IPS-NIHi11 (cell line): Measurements from ENCODE around the gene SOX14.

Experiments used
- DNase-seq: peaks from one replicate; pipeline ENCODE4 v3.0.0; 2012; ENCODE audit warnings: mixed read lengths, low spot score

SOX14 gene

DNA sequence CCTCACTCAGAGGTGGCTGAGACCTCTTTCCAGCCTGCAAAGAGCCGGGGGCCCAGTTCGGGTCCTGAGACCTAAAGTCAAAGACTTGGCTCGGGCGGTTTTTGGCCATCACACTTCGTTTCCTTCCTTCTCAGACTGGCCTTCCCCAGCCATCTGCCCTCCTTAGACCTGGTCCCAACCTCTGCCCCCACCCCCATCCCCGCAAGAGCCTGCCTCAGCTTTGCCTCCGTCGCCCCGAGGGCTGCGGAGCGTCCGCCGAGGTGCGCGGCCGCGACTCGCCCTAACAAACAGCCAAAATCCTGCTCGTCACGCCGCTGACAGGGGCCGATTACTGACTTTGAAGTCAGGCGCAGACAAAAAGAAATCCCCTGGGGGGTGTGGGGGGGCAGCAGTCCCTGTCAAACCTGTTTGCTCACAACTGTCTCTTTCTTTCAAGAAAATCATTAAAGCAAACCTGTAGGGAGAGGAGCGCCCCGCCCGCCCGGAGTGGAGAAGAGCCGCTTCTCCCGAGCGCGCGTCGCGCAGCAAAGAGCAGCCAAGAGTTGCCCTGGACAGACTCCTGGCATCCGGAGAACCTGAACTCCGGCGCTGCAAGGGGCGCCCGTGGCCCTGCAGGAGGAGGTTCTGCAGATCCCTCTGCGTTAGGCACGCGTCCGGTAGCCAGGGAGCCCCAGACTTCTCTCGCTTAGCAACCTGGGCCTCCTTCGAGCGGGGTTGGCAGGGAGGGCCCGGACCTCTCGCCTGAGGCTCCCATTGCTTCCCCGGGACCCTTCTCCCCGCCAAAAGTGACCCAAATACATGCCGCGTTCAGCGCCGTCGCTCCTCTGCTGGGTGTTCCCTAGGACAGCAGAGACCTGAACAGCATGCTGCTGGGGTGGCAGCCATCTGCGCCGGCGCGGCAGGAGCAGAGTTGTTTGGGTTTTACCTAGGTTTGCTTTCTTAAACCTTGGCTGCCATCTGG, 4.5 kb downstream of the SOX14 start:
- no peak for DNase-seq

DNA sequence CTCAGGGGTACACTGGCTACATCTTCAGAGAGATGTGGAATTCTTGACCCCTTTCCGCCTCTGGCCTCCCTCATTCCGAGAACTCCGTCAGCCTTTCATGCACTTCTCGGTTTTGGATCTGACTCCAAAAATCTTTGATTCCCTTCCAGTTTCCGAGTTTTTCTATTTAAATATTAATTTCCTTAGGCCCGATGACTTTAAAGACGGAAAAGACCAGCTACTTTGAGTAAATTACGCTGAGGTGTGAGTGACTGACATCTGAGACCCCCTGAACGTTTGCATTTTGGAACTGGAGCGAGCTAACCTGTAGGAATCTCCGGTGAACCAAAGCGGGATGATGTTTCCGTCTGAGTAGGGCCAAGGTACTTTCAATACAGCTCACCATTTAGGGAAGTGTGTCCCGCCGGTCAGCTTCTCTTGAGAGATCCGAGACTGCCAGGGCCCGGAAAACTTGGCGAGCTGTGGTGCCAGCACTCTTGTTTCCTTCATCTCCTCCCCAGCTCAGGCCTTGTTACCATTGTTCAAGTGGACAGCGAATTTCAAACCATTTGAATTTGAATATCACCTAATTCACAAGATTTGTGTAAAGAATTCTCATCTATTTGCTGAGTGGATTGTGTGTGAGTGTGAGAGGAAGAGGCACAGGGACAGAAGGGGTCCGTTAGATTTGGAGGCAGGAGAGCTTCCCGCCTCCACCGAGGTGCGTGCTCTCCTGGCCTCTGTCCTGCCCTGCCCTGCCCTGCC, 5.4 kb downstream of the SOX14 start:
- no peak for DNase-seq

GRCh38 chr3:137770066-137770834, 6.1 kb downstream of the SOX14 start:
- DNase-seq = no peak

DNA sequence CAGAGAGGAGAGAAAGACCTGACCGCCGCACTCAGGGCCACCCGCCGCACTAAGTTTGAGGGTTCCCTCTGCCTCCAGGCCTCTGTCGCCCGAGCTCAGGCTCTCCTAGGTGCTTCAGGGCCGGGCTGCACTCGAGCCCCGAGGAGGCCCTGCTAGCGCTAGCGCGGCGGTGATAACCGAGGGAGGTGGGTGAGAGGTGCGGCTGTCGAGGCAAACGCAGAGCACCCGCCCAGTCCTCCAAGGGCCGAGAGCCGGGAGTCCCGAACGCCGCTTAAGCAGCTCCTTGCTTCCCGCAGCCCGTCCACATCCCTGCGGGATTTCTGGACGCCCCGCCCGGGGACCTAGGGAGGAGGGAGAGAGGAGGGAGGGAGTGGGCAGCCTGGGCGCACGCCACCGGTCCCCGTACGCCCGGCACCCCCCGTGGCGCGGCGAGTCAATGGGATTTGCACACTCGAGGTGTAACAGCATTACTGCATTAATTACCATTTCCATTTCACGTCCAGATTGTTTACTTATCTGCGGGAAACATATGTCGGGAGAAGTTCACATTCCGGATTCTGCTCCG, 6.8 kb downstream of the SOX14 start:
- DNase-seq = no peak

- no peak for DNase-seq
Observed at GRCh38 chr3:137771401-137772213, 7.5 kb downstream of the SOX14 start.

- DNase-seq = no peak
Observed at GRCh38 chr3:137772214-137772955, 8.3 kb downstream of the SOX14 start.

DNA sequence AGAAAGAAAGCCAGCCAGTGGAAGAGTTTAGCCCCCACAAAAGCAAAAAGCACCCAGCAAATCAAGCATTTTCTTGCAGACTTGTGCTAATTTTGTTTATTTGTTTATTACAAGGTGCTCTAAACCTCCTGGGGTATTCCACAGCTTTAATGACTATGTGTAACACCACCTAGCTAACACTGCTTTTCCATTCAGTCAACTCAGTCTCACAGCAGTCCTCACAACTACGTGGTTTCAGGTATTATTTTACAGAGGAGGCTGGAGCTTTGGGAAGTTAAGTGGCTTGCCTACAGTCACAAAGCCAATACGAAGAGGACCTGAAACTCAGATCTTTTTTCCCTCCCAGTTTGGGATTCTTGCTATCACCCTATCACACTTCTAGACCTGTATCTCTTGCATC, 14.8 kb downstream of the SOX14 start:
- DNase-seq = no peak

DNA sequence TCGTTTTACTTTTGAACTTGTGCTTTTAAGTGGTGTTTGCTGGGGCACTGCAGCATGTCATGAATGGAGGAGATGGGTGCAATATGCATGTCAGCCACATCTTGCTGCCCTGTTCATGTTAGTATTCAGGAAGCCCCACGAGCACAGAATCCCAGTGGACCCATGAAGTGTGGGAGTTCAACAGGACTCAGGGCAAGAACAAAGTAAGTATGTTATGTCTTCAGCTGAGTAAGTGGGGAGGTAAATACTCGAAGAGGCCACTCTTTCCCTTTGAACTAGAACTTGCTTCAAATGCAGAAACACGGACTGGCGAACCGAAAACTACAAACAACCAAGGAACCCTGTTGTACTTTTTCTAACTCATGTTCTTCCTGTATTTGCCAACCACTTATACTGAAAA, 23.4 kb downstream of the SOX14 start:
- no peak for DNase-seq

DNA sequence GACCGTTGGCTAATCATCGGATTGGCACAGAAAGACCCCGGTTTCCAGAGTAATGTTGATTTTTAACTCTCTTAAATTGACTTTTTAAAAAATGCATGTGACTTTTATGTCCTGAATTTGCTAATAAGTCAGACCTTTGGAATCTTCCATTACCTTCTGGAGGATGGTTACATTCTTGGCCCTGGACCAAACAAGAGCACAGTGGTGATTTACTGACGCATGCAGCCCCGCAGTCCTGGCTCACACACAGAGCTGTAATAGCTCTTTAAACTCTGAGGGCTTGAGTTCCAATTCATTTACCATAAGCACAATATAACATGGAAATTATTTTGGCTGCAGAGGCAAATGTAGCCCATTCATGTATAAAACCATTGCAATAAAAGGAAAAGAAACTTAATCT, 25.1 kb downstream of the SOX14 start:
- no peak for DNase-seq

DNA sequence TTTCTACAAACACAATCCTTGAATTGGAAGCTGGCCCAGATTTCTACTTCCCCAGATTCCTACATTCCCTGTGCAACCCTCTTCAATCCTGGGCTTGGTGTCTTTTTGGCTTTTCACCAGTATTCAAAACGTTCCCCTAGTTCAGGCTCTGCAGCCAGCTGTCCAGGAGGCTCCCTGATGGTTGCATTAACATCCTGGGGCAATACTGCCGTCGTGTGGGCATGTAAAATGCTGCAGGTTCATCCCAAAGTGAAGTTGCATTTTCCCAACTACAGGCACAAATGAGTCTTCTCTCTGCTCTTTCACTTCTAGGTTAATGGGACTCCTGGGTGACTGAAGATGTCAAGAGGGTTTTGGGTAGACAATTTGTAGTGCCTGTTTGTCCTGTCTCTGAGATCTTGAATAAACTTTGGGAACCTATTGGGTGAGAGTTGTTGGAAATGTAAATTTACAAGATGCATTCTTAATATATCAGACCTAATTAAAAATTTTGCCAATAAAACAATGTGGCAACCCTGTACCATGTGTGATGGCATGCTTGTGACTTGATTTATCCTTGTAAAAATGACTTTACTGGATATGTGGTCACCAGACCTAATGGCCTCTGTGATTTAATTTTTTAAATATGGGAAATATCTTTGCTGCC, 28.6 kb downstream of the SOX14 start:
- peak; percentile 65 for DNase-seq

DNA sequence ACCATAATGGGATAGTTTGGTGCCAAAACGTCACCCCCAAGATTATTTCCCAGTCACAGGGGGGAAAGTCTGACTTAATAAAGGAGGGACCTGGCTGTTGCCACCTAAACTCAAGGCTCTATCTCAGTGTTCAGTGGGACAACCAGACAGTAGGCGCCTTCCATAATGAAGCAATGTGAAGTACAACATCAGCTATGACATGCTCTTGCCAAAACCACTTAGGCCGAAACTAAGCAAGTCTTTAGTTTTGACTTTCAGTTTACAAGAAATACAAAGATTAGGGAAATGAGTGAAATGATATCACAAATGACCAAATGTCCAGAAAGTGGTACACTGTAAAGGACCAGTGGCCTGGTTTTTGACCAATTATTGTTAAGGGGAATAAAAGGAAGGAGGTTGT, 32.9 kb downstream of the SOX14 start:
- no peak for DNase-seq

DNA sequence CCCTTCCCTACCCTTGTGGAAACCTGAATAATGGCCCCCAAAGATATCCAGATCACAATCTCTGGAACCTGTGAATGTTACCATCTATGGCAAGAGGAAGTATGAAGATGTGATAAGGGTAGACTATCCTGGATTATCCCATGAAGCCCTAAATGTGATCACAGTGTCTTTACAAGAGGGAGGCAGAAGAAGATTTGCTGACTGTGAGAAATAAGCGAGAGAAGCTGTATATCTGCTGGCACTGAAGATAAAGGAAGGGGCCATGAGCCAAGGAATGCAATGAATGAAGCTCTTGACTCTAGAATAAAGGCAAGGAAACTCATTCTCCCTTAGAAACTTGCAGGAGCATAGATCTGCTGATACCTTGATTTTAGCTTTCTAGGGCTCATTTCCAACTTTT, 39.1 kb downstream of the SOX14 start:
- no peak for DNase-seq

DNA sequence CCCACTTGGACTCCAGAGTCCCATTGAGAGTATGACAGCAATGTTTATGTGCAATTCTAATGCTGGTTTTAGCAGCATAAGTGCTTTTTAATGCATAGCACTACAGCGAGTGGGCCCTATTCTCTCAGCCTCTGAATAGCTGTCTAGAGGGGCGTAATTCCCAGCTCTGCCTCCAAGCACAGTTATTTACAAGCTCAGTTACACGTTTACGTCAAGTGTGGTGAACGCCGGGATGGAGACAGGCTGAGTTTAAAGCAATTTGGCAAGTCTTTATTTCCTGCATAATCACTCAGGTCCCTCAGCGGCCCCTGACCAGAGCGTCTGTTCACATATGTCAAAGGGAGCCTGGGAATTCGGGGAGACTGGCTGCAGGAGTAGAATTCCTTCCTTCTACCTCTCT, 43.9 kb downstream of the SOX14 start:
- no peak for DNase-seq

DNA sequence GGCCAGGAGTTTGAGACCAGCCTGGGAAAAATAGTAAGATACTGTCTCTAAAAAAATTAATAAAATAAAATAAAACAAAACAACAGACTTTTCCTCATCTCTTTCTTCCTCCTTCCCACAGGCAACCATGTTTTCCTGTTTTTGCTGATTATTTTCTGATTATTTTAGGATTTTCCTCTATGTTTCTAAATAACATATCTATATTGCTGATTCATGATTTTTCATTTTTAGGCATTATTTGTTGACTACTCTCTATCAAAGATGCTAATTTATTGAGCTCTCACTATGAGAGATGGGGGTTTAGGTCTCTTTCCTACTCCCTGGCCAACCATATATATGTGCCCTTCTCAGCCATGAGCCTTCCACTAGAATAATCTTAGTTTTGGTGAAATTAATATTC, 45.4 kb downstream of the SOX14 start:
- DNase-seq = no peak

DNA sequence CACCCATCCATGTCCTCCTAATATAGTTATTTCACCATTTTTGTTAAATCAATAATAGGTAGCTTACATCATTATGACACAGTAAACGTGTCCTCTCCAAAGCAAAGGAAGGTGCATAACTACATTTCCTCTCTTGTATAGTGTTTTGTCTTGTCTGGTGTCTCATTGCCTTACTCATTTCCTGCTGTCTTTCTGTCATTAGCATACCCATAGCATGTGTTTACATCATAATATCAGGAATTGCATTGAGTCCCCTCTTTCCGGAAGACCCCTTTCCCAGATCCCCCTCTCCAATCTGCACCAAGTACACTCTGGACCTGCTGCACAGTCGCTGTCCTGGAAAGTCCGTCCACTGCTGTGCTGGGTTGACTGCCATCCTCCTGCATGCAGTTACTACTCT, 47.9 kb downstream of the SOX14 start:
- DNase-seq = no peak

- no peak for DNase-seq
Observed at GRCh38 chr3:137815251-137815650, 51.1 kb downstream of the SOX14 start.
